Neural cell (in vitro differentiated cells): Measurements from ENCODE around the gene SLC12A8. TPM values are rescaled to one million over a fixed set of nuclear protein-coding genes. Genes with fewer than 3 reads are reported as not detected.

Experiments
- H2AFZ ChIP-seq: fragments of 200-600, 300-800 bp; sonication (generic), shearing (Covaris generic); 2 replicates; pipeline ENCODE4 v1.6.0; 2014; ENCODE audit warnings: low read depth, mild to moderate bottlenecking, antibody characterized with exemption, low read length, moderate library complexity
- H3F3A ChIP-seq: fragments of 200-600 bp; shearing (Covaris generic); 2 replicates; pipeline ENCODE4 v1.6.1; 2016; ENCODE audit warnings: mild to moderate bottlenecking, moderate library complexity, mixed read lengths, antibody characterized with exemption, low read length; ENCODE audit not compliant: insufficient read depth, poor library complexity, severe bottlenecking
- H3K27ac ChIP-seq: fragments of 200-600, 300-800 bp; sonication (generic), shearing (Covaris generic); 2 replicates; pipeline ENCODE4 v1.5.1; 2014; ENCODE audit warnings: mild to moderate bottlenecking, low read length, moderate library complexity
- H3K27me3 ChIP-seq: fragments of 300-800, 200-600 bp; sonication (generic), shearing (Covaris generic); 2 replicates; pipeline ENCODE4 v1.6.0; 2014; ENCODE audit warnings: mild to moderate bottlenecking, low read depth, low read length, moderate library complexity; ENCODE audit not compliant: insufficient read depth
- H3K36me3 ChIP-seq: fragments of 300-800, 200-600 bp; sonication (generic), shearing (Covaris generic); 2 replicates; pipeline ENCODE4 v1.5.1; 2014; ENCODE audit warnings: mild to moderate bottlenecking, antibody characterized with exemption, low read length, moderate library complexity; ENCODE audit not compliant: insufficient read depth
- H3K4me2 ChIP-seq: fragments of 300-800, 200-600 bp; sonication (generic), shearing (Covaris generic); 2 replicates; pipeline ENCODE4 v1.6.0; 2014; ENCODE audit warnings: mild to moderate bottlenecking, low read length
- H3K4me3 ChIP-seq: fragments of 300-800, 200-600 bp; sonication (generic), shearing (Covaris generic); 2 replicates; pipeline ENCODE4 v1.5.1; 2014; ENCODE audit warnings: mild to moderate bottlenecking, low read length, moderate library complexity
- H3K79me2 ChIP-seq: fragments of 200-600 bp; shearing (Covaris generic); replicated peaks from 2 replicates; pipeline ENCODE4 v1.6.0; 2014; ENCODE audit warnings: mild to moderate bottlenecking, low read length, moderate library complexity; ENCODE audit not compliant: insufficient read depth
- H3K9ac ChIP-seq: fragments of 300-800, 200-600 bp; sonication (generic), shearing (Covaris generic); 2 replicates; pipeline ENCODE4 v1.6.1; 2016; ENCODE audit warnings: mild to moderate bottlenecking, low read length, mixed read lengths
- H3K9me2 ChIP-seq: fragments of 200-600 bp; shearing (Covaris generic); 2 replicates; pipeline ENCODE4 v1.6.1; 2016; ENCODE audit warnings: mild to moderate bottlenecking, low read length, mixed read lengths; ENCODE audit not compliant: insufficient read depth
- H3K9me3 ChIP-seq: fragments of 200-600, 300-800 bp; sonication (generic), shearing (Covaris generic); 2 replicates; pipeline ENCODE4 v1.6.1; 2016; ENCODE audit warnings: mild to moderate bottlenecking, mixed run types, low read length, moderate library complexity, mixed read lengths
- H4K20me1 ChIP-seq: fragments of 200-600 bp; shearing (Covaris generic); 2 replicates; pipeline ENCODE4 v1.6.1; 2016; ENCODE audit warnings: mild to moderate bottlenecking, mixed run types; ENCODE audit not compliant: insufficient read depth
- CTCF ChIP-seq: fragments of 450-650 bp; IDR thresholded peaks from 2 replicates; pipeline ENCODE4 v1.5.1; 2014; ENCODE audit warnings: antibody characterized with exemption, mild to moderate bottlenecking, moderate library complexity; ENCODE audit not compliant: poor library complexity, severe bottlenecking
- EP300 ChIP-seq: fragments of 450-650 bp; conservative IDR thresholded peaks from 2 replicates; pipeline ENCODE4 v1.6.1; 2014; ENCODE audit warnings: antibody characterized with exemption, mild to moderate bottlenecking, moderate library complexity; ENCODE audit not compliant: poor library complexity, severe bottlenecking
- EZH2 ChIP-seq: fragments of 200-600, 300-800 bp; shearing (Covaris generic), sonication (generic); IDR thresholded peaks from 2 replicates; pipeline ENCODE4 v1.6.1; 2014; ENCODE audit warnings: antibody characterized with exemption, low read length, borderline replicate concordance, mild to moderate bottlenecking; ENCODE audit not compliant: insufficient read depth, poor library complexity, severe bottlenecking
- MXI1 ChIP-seq: fragments of 450-650 bp; conservative IDR thresholded peaks from 2 replicates; pipeline ENCODE4 v1.6.1; 2014; ENCODE audit warnings: antibody characterized with exemption, mild to moderate bottlenecking; ENCODE audit not compliant: poor library complexity, severe bottlenecking
- POLR2AphosphoS5 ChIP-seq: IDR thresholded peaks from 2 replicates; pipeline ENCODE4 v1.6.1; 2012
- RAD21 ChIP-seq: fragments of 450-650 bp; conservative IDR thresholded peaks from 2 replicates; pipeline ENCODE4 v1.6.1; 2014; ENCODE audit warnings: antibody characterized with exemption, mild to moderate bottlenecking, moderate library complexity
- REST ChIP-seq: IDR thresholded peaks from 2 replicates; pipeline ENCODE4 v1.6.1; 2012; ENCODE audit warnings: borderline replicate concordance
- SMC3 ChIP-seq: fragments of 450-650 bp; conservative IDR thresholded peaks from 2 replicates; pipeline ENCODE4 v1.6.1; 2014; ENCODE audit warnings: antibody characterized with exemption, mild to moderate bottlenecking, moderate library complexity; ENCODE audit not compliant: poor library complexity
- TAF1 ChIP-seq: IDR thresholded peaks from 2 replicates; pipeline ENCODE4 v1.6.1; 2012; ENCODE audit warnings: low read depth
- polyA plus RNA-seq: library from polyadenylated mRNA; depleted of rRNA; stranded (reverse); fragments of >200 nt; gene quantifications from 2 replicates; pipeline ENCODE4 v1.2.3, GENCODE V29; 2014

Gene SLC12A8
- polyA plus RNA-seq, 1 donor from 2014 or later, result 4.6 TPM

GRCh38 chr3:125107861-125108567 is 104.5 kb downstream of the SLC12A8 start:
- no peaks in the 10 kb centered on the region for H3K9me3 ChIP-seq
- no peaks in the 10 kb centered on the region for H3F3A ChIP-seq
- H3K4me3 ChIP-seq, result no peak overlapping the region
- no peak overlapping the region for H3K9ac ChIP-seq
- no peaks in the 10 kb centered on the region for H3K9me2 ChIP-seq
- H4K20me1 ChIP-seq, result no peaks in the 10 kb centered on the region
- no peaks in the 10 kb centered on the region for H3K79me2 ChIP-seq
- no peaks in the 10 kb centered on the region for H3K36me3 ChIP-seq
- no peak overlapping the region for H3K27ac ChIP-seq
- no peak overlapping the region for H2AFZ ChIP-seq
- no peaks in the 10 kb centered on the region for H3K27me3 ChIP-seq
- no peak for TF ChIP-seq EZH2
- TF ChIP-seq TAF1, result no peak
- TF ChIP-seq CTCF, result no peak
- TF ChIP-seq POLR2AphosphoS5, result no peak
- no peak for TF ChIP-seq SMC3
- TF ChIP-seq EP300, result no peak
- TF ChIP-seq MXI1, result no peak
- TF ChIP-seq REST, result no peak
- no peak for TF ChIP-seq RAD21
- no peak overlapping the region for H3K4me2 ChIP-seq

DNA sequence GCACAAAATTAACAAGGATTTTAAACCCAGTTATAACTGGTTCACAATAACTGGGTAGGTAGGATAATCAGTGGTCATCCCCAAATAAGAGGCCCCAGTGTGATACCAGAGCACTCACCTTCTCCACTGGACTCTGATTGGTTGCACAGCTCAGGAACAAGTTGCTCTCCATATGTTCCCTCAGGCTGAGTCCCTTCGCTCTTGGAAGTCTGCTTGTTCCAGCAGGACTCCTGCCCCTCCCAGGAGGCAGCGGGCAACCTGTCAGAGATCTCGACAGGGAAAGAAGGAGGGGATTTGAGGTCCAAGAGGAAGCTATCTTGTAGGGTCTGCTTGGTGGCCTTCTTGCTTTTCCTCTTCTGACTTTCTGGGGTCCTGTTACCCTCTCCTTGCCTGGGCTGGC is 105.2 kb downstream of the SLC12A8 start:
- no peak overlapping the region for H3K27ac ChIP-seq
- no peaks in the 10 kb centered on the region for H3K9me3 ChIP-seq
- no peak overlapping the region for H3K9ac ChIP-seq
- TF ChIP-seq SMC3 (no peak), CTCF (no peak), REST (no peak), POLR2AphosphoS5 (no peak), RAD21 (no peak), MXI1 (no peak), EP300 (no peak), TAF1 (no peak), EZH2 (no peak)
- no peaks in the 10 kb centered on the region for H3F3A ChIP-seq
- H3K9me2 ChIP-seq, result no peaks in the 10 kb centered on the region
- H4K20me1 ChIP-seq, result no peaks in the 10 kb centered on the region
- H3K79me2 ChIP-seq, result no peaks in the 10 kb centered on the region
- no peaks in the 10 kb centered on the region for H3K36me3 ChIP-seq
- H3K27me3 ChIP-seq, result no peaks in the 10 kb centered on the region
- H3K4me2 ChIP-seq, result no peak overlapping the region
- H3K4me3 ChIP-seq, result no peak overlapping the region
- no peak overlapping the region for H2AFZ ChIP-seq
